ENCODE measurements around the gene YTHDF2. TPM values are rescaled to one million over a fixed set of nuclear protein-coding genes. Genes with fewer than 3 reads are reported as not detected.
"Not testable (repeated sequence)": the region's sequence is repeated elsewhere in the genome, so short reads cannot be mapped to it uniquely, and the experiment has no call there.

The YTHDF2 gene
- total RNA-seq, 4 donors from 2014 or later: 36.3 to 54.1 (median 46.6) TPM

DNA sequence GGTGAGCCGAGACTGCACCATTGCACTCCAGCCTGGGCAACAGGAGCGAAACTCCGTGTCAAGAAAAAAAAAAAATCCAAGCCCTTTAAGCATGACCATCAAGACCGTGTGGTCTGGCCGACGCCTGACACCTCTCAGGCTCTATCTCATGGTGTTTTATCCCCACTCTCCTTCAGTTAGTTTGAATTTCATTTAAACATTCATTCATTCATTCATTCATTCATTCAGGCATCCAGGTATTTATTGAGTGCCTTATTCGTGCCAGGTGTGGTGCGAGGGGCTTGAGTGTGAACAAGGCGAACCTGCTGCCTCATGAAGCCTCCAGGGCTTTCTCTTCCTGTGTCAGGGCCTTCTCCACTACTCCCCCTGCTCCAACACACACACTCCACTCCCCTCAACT, 52.7 kb downstream of the YTHDF2 start:
- H3K27ac ChIP-seq: no peak overlapping the region
- DNase-seq: no peak
- no peak for TF ChIP-seq POLR2A (IDR thresholded peaks at IDR 0.05)
- TF ChIP-seq, protein P1, sequence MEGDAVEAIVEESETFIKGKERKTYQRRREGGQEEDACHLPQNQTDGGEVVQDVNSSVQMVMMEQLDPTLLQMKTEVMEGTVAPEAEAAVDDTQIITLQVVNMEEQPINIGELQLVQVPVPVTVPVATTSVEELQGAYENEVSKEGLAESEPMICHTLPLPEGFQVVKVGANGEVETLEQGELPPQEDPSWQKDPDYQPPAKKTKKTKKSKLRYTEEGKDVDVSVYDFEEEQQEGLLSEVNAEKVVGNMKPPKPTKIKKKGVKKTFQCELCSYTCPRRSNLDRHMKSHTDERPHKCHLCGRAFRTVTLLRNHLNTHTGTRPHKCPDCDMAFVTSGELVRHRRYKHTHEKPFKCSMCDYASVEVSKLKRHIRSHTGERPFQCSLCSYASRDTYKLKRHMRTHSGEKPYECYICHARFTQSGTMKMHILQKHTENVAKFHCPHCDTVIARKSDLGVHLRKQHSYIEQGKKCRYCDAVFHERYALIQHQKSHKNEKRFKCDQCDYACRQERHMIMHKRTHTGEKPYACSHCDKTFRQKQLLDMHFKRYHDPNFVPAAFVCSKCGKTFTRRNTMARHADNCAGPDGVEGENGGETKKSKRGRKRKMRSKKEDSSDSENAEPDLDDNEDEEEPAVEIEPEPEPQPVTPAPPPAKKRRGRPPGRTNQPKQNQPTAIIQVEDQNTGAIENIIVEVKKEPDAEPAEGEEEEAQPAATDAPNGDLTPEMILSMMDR (IDR thresholded peaks at IDR 0.05): no peak
- no peaks in the 10 kb centered on the region for H3K27me3 ChIP-seq
- H3K4me1 ChIP-seq: no peaks in the 10 kb centered on the region
- no peak overlapping the region for H3K4me3 ChIP-seq
- no peaks in the 10 kb centered on the region for H3K9me3 ChIP-seq
- H3K36me3 ChIP-seq: no peaks in the 10 kb centered on the region

DNA sequence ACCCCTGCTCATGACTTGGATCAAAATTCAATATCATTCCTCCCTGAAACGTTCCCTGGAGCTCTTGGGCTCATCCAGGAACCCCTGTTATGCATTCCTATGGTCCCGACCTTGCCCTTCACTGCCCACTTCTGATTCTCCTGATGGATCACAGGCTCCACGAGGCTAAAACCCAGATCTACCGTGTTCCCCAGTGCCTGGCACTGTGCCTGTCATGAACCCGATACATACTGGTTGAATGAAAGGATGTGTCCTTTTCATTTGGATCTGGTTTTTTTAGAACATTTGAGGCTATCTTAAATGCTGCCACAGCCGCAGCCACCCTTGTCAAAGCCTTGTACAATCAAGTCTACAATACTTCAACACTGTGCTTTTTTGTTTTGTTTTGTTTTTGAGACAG, 53.1 kb downstream of the YTHDF2 start:
- Histone ChIP-seq H3K36me3 (no peaks in the 10 kb centered on the region), H3K27ac (no peak overlapping the region), H3K9me3 (no peaks in the 10 kb centered on the region), H3K4me3 (no peak overlapping the region), H3K4me1 (no peaks in the 10 kb centered on the region), H3K27me3 (no peaks in the 10 kb centered on the region)
- DNase-seq: no peak
- TF ChIP-seq, protein P1 (IDR thresholded peaks at IDR 0.05): no peak
- no peak for TF ChIP-seq POLR2A (IDR thresholded peaks at IDR 0.05)

- H3K27ac ChIP-seq: no peak overlapping the region
- no peak for DNase-seq
- H3K36me3 ChIP-seq: no peaks in the 10 kb centered on the region
- no peaks in the 10 kb centered on the region for H3K4me1 ChIP-seq
- no peaks in the 10 kb centered on the region for H3K27me3 ChIP-seq
- H3K4me3 ChIP-seq: no peak overlapping the region
- no peaks in the 10 kb centered on the region for H3K9me3 ChIP-seq
- no peak for TF ChIP-seq POLR2A (IDR thresholded peaks at IDR 0.05)
- TF ChIP-seq, protein P1 (IDR thresholded peaks at IDR 0.05): no peak
Observed at GRCh38 chr1:28790377-28791035, 53.8 kb downstream of the YTHDF2 start.

- H3K36me3 ChIP-seq, H3K4me1 ChIP-seq, DNase-seq, H3K4me3 ChIP-seq, H3K9me3 ChIP-seq, H3K27ac ChIP-seq, H3K27me3 ChIP-seq: not testable (repeated sequence)
Observed at GRCh38 chr1:28791929-28792328, 55.2 kb downstream of the YTHDF2 start.

GRCh38 chr1:28792644-28793121, 55.9 kb downstream of the YTHDF2 start:
- DNase-seq: no peak
- TF ChIP-seq, protein P1 (IDR thresholded peaks at IDR 0.05): no peak
- no peak for TF ChIP-seq POLR2A (IDR thresholded peaks at IDR 0.05)
- Histone ChIP-seq H3K4me3 (no peak overlapping the region), H3K27ac (no peak overlapping the region), H3K27me3 (no peaks in the 10 kb centered on the region), H3K36me3 (no peaks in the 10 kb centered on the region), H3K9me3 (no peaks in the 10 kb centered on the region), H3K4me1 (no peaks in the 10 kb centered on the region)

DNA sequence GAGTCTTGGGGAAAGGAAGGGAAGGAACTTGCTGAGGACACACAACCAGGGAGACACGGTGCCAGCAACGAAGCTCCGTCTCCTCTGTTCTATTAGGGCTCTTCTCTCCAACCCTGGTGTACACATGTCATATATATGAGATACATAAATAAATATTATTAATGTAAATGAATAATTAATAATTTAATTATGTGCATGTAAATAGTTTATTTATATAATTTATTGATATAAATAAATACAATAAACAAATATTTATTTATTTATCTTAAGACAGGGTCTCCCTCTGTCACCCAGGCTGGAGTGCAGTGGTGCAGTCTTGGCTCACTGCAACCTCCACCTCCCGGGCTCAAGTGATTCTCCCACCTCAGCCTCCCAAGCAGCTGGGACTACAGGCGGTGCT, 57.8 kb downstream of the YTHDF2 start:
- not testable (repeated sequence) for H3K27ac ChIP-seq, H3K36me3 ChIP-seq, DNase-seq, H3K27me3 ChIP-seq, H3K4me1 ChIP-seq, H3K4me3 ChIP-seq, H3K9me3 ChIP-seq
